Aorta (tissue), 5 donors: ENCODE measurements around the gene CTIF. TPM values are rescaled to one million over a fixed set of nuclear protein-coding genes. Genes with fewer than 3 reads are reported as not detected.

Experiments used
- ATAC-seq: fragments of 200-7000 bp; cut with Tn5 transposase; one replicate; pipeline ENCODE4 v1.9.1; 2022; ENCODE audit warnings: moderate library complexity; ENCODE audit not compliant: low FRiP score
- DNase-seq, 2 donors: peaks; one replicate each; pipeline ENCODE4 v3.0.0-alpha.2; 2020
- H3K27ac ChIP-seq, 2 donors: one replicate each; pipeline ENCODE4 v1.5.1; 2013; ENCODE audit warnings: low read length in 2 of 2, mild to moderate bottlenecking in 2 of 2, moderate library complexity in 2 of 2, control low read depth in 1 of 2, inconsistent platforms in 1 of 2, low read depth in 1 of 2
- H3K27me3 ChIP-seq, 2 donors: one replicate each; pipeline ENCODE4 v1.6.1; 2013; ENCODE audit warnings: control low read depth in 1 of 2, low read length in 1 of 2, mild to moderate bottlenecking in 1 of 2, moderate library complexity in 1 of 2; ENCODE audit not compliant: insufficient read depth in 2 of 2, control insufficient read depth in 1 of 2
- H3K36me3 ChIP-seq, 2 donors: one replicate each; pipeline ENCODE4 v1.6.1; 2013; ENCODE audit warnings: control low read depth in 1 of 2, low read length in 1 of 2, mild to moderate bottlenecking in 1 of 2; ENCODE audit not compliant: insufficient read depth in 2 of 2, control insufficient read depth in 1 of 2
- H3K4me1 ChIP-seq, 2 donors: one replicate each; pipeline ENCODE4 v1.6.1; 2013; ENCODE audit warnings: low read length in 2 of 2, control low read depth in 1 of 2, mild to moderate bottlenecking in 1 of 2, moderate library complexity in 1 of 2; ENCODE audit not compliant: insufficient read depth in 2 of 2, control insufficient read depth in 1 of 2
- H3K4me3 ChIP-seq, 2 donors: one replicate each; pipeline ENCODE4 v1.5.1; 2013; ENCODE audit warnings: low read length in 2 of 2, control low read depth in 1 of 2, mild to moderate bottlenecking in 1 of 2
- H3K9me3 ChIP-seq: one replicate; pipeline ENCODE4 v1.6.1; 2013; ENCODE audit warnings: mild to moderate bottlenecking, low read length; ENCODE audit not compliant: control insufficient read depth
- WGBS, 2 donors: extraction: QIAGEN DNeasy Blood & Tissue Kit; methylation state at CpG; one replicate each; pipeline ENCODE4 v1.1.7; 2013; 5-methylcytosine and 5-hydroxymethylcytosine counted together
- intact Hi-C, 2 donors: fragments of 100-400 bp; cut with DNase I; formaldehyde crosslinking; loops; one replicate each; pipeline versions ENCODE4 v1.14.2 to v1.15.0; 2022
- polyA plus RNA-seq, 2 donors: library from polyadenylated mRNA; stranded (reverse); fragments of 200-250 nt; gene quantifications; one replicate each; pipeline ENCODE4 v1.2.3, GENCODE V29; 2013
- total RNA-seq, 2 donors: library from RNA; stranded (reverse); fragmentation: NEBNext Ultra II Directional; extraction: Animal tissue kit (Norgen Biotek cat#: 25700); gene quantifications; one replicate each; pipeline ENCODE4 v1.2.1, GENCODE V29; 2021
- donor health status: healthy with polysubstance abuse.
- donor health status: Bipolar disorder and iron deficiency.
- donor health status: DM: no; HTN: no; CAD: no.
- donor health status: DM: no; HTN: no; CAD: no.
- donor health status: DM: yes; HTN: yes; CAD: no.

Gene CTIF
- total and polyA plus RNA-seq, 4 donors = 14.4 to 113 (median 93.4) TPM

- peak overlapping the region in 1 of 2 donors; percentile 47 for H3K27ac ChIP-seq
Observed at GRCh38 chr18:48815581-48816324, 276.9 kb downstream of the CTIF start.

DNA sequence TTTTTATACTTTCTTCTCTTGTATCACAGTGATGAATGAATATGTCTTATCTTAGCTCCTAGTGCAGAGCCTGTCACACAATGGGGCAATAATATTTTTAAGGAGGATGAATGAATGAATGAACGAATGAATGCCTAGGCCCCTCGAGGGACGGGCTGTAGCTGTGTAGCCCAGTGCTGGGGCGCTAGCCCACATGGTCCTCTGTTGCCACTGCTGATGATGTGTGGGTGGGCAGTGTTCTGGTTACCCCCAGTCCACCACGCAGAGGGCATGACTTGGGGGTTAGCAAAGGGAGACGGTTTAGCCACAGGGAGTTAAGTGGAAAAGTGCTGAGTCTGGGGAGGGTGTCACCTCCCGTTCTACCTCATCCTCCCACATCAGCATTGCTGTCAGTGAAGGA lies 277.7 kb downstream of the CTIF start:
- peaks cover 0 to 4% of the 10 kb centered on the region in 2 donors for H3K36me3 ChIP-seq
- H3K9me3 ChIP-seq = no peaks in the 10 kb centered on the region
- H3K4me3 ChIP-seq = no peak overlapping the region
- ATAC-seq = no peak
- no peak overlapping the region for H3K27ac ChIP-seq
- peak; percentile 32 to 57 for DNase-seq
- 79 to 80% methylated on average over 7 of the region's 7 CpGs for WGBS, 2 donors
- intact Hi-C loops = no loop called here
- H3K4me1 ChIP-seq = peaks cover 0 to 3% of the 10 kb centered on the region in 2 donors
- H3K27me3 ChIP-seq = no peaks in the 10 kb centered on the region

More at GRCh38 chr18:48815581-48816324, 276.9 kb downstream of the CTIF start:
- H3K36me3 ChIP-seq = peaks cover 0 to 4% of the 10 kb centered on the region in 2 donors
- DNase-seq (peak; percentile 51 to 70), ATAC-seq (no peak)
- no peaks in the 10 kb centered on the region for H3K27me3 ChIP-seq
- peaks cover 0 to 3% of the 10 kb centered on the region in 2 donors for H3K4me1 ChIP-seq
- H3K9me3 ChIP-seq = no peaks in the 10 kb centered on the region
- intact Hi-C loops = no loop called here
- 61 to 65% methylated on average over 5 of the region's 5 CpGs for WGBS, 2 donors
- no peak overlapping the region for H3K4me3 ChIP-seq

DNA sequence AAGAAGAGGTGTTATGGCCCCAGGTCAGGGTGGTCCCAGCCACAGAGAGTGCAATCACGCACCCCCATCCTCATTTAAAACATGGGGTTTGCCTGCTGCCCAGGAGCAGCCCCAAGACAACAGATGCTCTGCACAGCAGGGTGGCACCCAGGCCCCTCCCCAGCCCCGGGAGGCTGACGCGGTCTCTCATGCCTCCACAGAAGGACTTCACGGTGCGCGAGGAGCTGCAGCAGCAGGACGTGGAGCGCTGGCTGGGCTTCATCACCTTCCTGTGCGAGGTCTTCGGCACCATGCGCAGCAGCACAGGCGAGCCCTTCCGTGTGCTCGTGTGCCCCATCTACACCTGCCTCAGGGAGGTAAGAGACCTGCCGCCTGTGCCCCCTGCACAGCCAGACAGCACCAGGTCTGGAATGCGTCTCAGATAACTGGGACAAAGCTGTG lies 278.2 kb downstream of the CTIF start:
- Histone ChIP-seq H3K36me3 (peaks cover 0 to 4% of the 10 kb centered on the region in 2 donors), H3K9me3 (no peaks in the 10 kb centered on the region), H3K27me3 (no peaks in the 10 kb centered on the region), H3K27ac (no peak overlapping the region), H3K4me1 (peaks cover 0 to 3% of the 10 kb centered on the region in 2 donors), H3K4me3 (no peak overlapping the region)
- peak; percentile 30 to 63 for DNase-seq
- intact Hi-C loops = no loop called here
- ATAC-seq = no peak
- 92 to 96% methylated on average over 17 of the region's 17 CpGs for WGBS, 2 donors

- Histone ChIP-seq H3K4me3 (no peak overlapping the region), H3K9me3 (no peaks in the 10 kb centered on the region), H3K4me1 (peaks cover 0 to 3% of the 10 kb centered on the region in 2 donors), H3K36me3 (peaks cover 0 to 4% of the 10 kb centered on the region in 2 donors), H3K27me3 (no peaks in the 10 kb centered on the region), H3K27ac (no peak overlapping the region)
- DNase-seq (peak; percentile 35 to 71), ATAC-seq (no peak)
- 88 to 91% methylated on average over 18 of the region's 18 CpGs for WGBS, 2 donors
- intact Hi-C loops = no loop called here
Observed at GRCh38 chr18:48818329-48819254, 279.8 kb downstream of the CTIF start.

GRCh38 chr18:48819276-48819675 lies 280.4 kb downstream of the CTIF start:
- peaks cover 0 to 4% of the 10 kb centered on the region in 2 donors for H3K36me3 ChIP-seq
- intact Hi-C loops = no loop called here

GRCh38 chr18:48819781-48820482 lies 281.1 kb downstream of the CTIF start:
- no peaks in the 10 kb centered on the region for H3K9me3 ChIP-seq
- no peak overlapping the region for H3K4me3 ChIP-seq
- ATAC-seq (no peak), DNase-seq (peak; percentile 16 to 64)
- no peaks in the 10 kb centered on the region for H3K27me3 ChIP-seq
- peaks cover 0 to 4% of the 10 kb centered on the region in 2 donors for H3K36me3 ChIP-seq
- intact Hi-C loops = no loop called here
- WGBS, 2 donors = 90 to 91% methylated on average over 11 of the region's 11 CpGs
- H3K4me1 ChIP-seq = no peaks in the 10 kb centered on the region
- no peak overlapping the region for H3K27ac ChIP-seq

More at GRCh38 chr18:48819276-48819675, 280.4 kb downstream of the CTIF start:
- no peak for ATAC-seq
- 91 to 92% methylated on average over 15 of the region's 15 CpGs for WGBS, 2 donors
- Histone ChIP-seq H3K9me3 (no peaks in the 10 kb centered on the region), H3K27ac (no peak overlapping the region), H3K4me3 (no peak overlapping the region), H3K27me3 (no peaks in the 10 kb centered on the region), H3K4me1 (no peaks in the 10 kb centered on the region)
- DNase-seq = peak; percentile 20 to 51

DNA sequence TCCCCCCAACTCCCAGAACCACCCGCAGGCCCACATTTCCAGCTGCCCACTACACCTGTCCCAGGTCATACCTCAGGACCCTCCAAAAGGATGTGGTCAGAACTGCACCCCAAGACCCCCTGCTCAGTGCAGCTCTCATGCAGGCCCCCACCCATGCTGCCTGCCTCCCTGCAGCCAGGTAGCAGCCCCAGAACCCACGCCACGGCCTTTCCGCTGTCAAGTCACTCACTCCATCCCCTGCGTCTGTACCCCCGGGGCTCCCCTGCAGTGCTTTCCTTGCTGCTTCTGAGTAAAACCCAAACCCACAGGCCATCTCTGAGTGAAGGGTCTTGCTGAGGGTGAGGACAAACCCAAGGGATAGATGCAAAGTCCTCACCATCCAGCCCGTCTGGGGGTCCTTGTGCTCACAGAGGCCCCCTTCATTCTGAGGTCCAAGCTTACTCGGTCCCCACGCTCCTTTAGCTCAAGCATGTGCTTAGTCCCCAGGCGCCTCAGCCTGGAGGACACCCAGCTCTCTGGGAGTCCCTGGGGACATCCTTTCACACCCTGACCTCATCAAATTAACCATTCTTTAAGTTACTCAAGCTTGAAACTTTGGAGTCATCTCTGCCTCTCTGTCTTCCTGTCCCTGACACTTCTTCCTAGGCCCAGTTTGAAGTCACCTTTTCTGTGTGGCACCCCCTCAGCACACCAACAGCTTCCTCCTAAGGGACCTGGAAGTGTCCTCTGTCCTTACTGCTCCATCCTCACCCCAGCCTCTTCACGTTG lies 281.8 kb downstream of the CTIF start:
- peak; percentile 28 for ATAC-seq
- Histone ChIP-seq H3K9me3 (no peaks in the 10 kb centered on the region), H3K4me3 (no peak overlapping the region), H3K4me1 (peaks cover 0 to 6% of the 10 kb centered on the region in 2 donors), H3K36me3 (peaks cover 0 to 4% of the 10 kb centered on the region in 2 donors), H3K27ac (no peak overlapping the region), H3K27me3 (no peaks in the 10 kb centered on the region)
- peak; percentile 24 to 67 for DNase-seq
- WGBS, 2 donors = 77 to 79% methylated on average over 11 of the region's 11 CpGs
- intact Hi-C loops = no loop called here

GRCh38 chr18:48821251-48821590 lies 282.4 kb downstream of the CTIF start:
- Histone ChIP-seq H3K27ac (no peak overlapping the region), H3K27me3 (no peaks in the 10 kb centered on the region), H3K9me3 (no peaks in the 10 kb centered on the region), H3K36me3 (peaks cover 0 to 4% of the 10 kb centered on the region in 2 donors), H3K4me3 (no peak overlapping the region), H3K4me1 (peaks cover 0 to 7% of the 10 kb centered on the region in 2 donors)
- intact Hi-C loops = no loop called here
- ATAC-seq (no peak), DNase-seq (peak in 1 of 2 donors; percentile 12)
- WGBS, 2 donors = 90 to 92% methylated on average over 5 of the region's 5 CpGs
